Prostate gland (tissue), 2 donors: Measurements from ENCODE around the gene SPPL3.

Experiments used
- POLR2A ChIP-seq: fragments of 450-650 bp; IDR thresholded peaks from one replicate; pipeline ENCODE4 v1.6.1; 2016; ENCODE audit warnings: antibody characterized with exemption, mild to moderate bottlenecking
- TF ChIP-seq, protein P1 (sequence below), 4 experiments: fragments of 200-600 bp in 2 of 4; fragments of 450-650 bp in 2 of 4; sonication (generic) in 2 of 4; IDR thresholded peaks; 1 replicate in 3 of 4; 2 replicates in 1 of 4; pipeline ENCODE4 v1.5.1; 2016 to 2019; ENCODE audit warnings: antibody characterized with exemption in 4 of 4, mild to moderate bottlenecking in 2 of 4, moderate library complexity in 2 of 4

DNA sequence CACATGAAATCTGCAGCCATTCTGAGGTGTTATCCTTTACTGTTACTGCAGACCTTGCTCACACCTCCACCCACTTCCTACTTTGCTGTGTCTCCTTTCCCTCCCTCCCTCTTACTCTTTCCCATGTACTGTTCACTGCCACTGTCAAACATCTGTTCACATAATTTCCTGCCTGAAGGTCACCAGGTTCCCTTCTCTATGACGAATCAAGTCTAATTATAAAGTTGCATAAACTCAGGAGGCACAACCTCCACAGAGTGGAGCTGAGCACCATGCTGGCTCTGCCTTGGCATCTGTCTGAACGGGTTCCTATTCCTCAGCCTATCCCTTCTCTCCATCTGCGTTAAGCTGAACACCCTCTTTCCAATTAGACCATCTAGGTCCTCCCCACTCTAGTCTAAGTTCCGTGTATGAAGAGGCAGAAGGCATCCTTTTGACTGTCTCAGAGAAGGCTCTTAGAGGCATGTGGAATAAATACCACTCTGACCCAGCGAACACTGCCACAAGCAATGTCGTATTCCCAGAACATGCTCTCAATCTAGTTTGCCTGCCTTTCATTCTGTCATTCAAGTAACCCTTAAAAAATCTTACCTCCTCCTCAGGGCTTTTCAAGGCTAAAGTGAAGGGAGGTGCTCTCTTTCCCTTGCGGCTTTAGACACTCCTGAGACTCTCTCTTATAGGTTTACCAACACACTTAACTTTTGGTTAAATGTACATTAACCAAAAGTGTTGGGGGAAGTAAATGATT lies 129.8 kb downstream of the SPPL3 start:
- TF ChIP-seq, protein P1, sequence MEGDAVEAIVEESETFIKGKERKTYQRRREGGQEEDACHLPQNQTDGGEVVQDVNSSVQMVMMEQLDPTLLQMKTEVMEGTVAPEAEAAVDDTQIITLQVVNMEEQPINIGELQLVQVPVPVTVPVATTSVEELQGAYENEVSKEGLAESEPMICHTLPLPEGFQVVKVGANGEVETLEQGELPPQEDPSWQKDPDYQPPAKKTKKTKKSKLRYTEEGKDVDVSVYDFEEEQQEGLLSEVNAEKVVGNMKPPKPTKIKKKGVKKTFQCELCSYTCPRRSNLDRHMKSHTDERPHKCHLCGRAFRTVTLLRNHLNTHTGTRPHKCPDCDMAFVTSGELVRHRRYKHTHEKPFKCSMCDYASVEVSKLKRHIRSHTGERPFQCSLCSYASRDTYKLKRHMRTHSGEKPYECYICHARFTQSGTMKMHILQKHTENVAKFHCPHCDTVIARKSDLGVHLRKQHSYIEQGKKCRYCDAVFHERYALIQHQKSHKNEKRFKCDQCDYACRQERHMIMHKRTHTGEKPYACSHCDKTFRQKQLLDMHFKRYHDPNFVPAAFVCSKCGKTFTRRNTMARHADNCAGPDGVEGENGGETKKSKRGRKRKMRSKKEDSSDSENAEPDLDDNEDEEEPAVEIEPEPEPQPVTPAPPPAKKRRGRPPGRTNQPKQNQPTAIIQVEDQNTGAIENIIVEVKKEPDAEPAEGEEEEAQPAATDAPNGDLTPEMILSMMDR (IDR thresholded peaks at IDR 0.05), result no peak
- no peak for TF ChIP-seq POLR2A
